Kidney (tissue), 14 donors: Measurements from ENCODE around the gene FLRT2. TPM values are rescaled to one million over a fixed set of nuclear protein-coding genes. Genes with fewer than 3 reads are reported as not detected.
A peak's percentile ranks its signal among the peaks of the same experiment; 100 is the strongest.

Source experiments
- DNase-seq, 5 donors: peaks; one replicate each; pipeline ENCODE4 v3.0.0-alpha.2; 2013 to 2020
- FAIRE-seq: peaks from 2 replicates; lab custom pipeline; 2012; peaks lifted over from hg19 to GRCh38; lab: Jason Lieb, UNC
- H3K27ac ChIP-seq, 2 donors: one replicate each; pipeline ENCODE4 v1.7.0; 2013; ENCODE audit warnings: low read depth in 2 of 2, low read length in 2 of 2, inconsistent platforms in 1 of 2
- H3K27me3 ChIP-seq: one replicate; pipeline ENCODE4 v1.7.1; 2013; ENCODE audit warnings: low read length, inconsistent platforms; ENCODE audit not compliant: control insufficient read depth, insufficient read depth
- H3K36me3 ChIP-seq, 3 donors: one replicate each; pipeline versions ENCODE4 v1.7.0 to v1.7.1; 2013; ENCODE audit warnings: low read length in 3 of 3, control low read depth in 1 of 3, inconsistent platforms in 1 of 3; ENCODE audit not compliant: insufficient read depth in 3 of 3, control insufficient read depth in 2 of 3
- H3K4me1 ChIP-seq, 3 donors: one replicate each; pipeline versions ENCODE4 v1.7.0 to v1.7.1; 2013; ENCODE audit warnings: low read length in 3 of 3, inconsistent platforms in 1 of 3, low read depth in 1 of 3; ENCODE audit not compliant: control insufficient read depth in 2 of 3, insufficient read depth in 2 of 3
- H3K4me3 ChIP-seq, 3 donors: one replicate each; pipeline versions ENCODE4 v1.7.0 to v1.8.1; 2013; ENCODE audit warnings: low read length in 3 of 3, control low read depth in 1 of 3, inconsistent platforms in 1 of 3
- H3K9ac ChIP-seq, 3 donors: one replicate each; pipeline versions ENCODE4 v1.7.0 to v1.7.1; 2013; ENCODE audit warnings: low read length in 3 of 3, control low read depth in 1 of 3, inconsistent platforms in 1 of 3
- H3K9me3 ChIP-seq, 3 donors: one replicate each; pipeline versions ENCODE4 v1.7.0 to v1.7.1; 2013; ENCODE audit warnings: low read length in 3 of 3, control low read depth in 1 of 3, inconsistent platforms in 1 of 3; ENCODE audit not compliant: control insufficient read depth in 2 of 3, insufficient read depth in 1 of 3
- CTCF ChIP-seq: IDR thresholded peaks from 3 replicates; pipeline ENCODE4 v1.5.1; 2012; ENCODE audit warnings: mild to moderate bottlenecking, moderate library complexity, borderline replicate concordance; ENCODE audit not compliant: insufficient read depth; ENCODE audit errors: extremely low read depth
- intact Hi-C: fragments of 100-400 bp; cut with DNase I; formaldehyde crosslinking; loops from one replicate; pipeline ENCODE4 v1.11.1; 2022
- polyA plus RNA-seq: library from polyadenylated mRNA; stranded (reverse); fragments of 350-450 nt; fragmentation: Illumina TruSeq; extraction: RNeasy Lipid Tissue Mini Kit (QIAGEN cat#74804); gene quantifications from one replicate; pipeline ENCODE4 v1.2.3, GENCODE V29; 2014; ENCODE audit warnings: low read depth, low replicate concordance; ENCODE audit not compliant: insufficient read depth
- total RNA-seq: library from RNA; stranded (reverse); fragmentation: NEBNext Ultra II Directional; extraction: Animal tissue kit (Norgen Biotek cat#: 25700); gene quantifications from one replicate; pipeline ENCODE4 v1.2.1, GENCODE V29; 2021
- donor health status: control.
- donor health status: control.
- donor health status: control.
- donor health status: control.
- donor health status: control.
- donor health status: DM: yes; HTN: yes; CAD: no.
- donor health status: Normal renal cell carcinoma (clear cell type).

Gene FLRT2
- total and polyA plus RNA-seq, 2 donors from 2014 or later: 1.2 to 16.6 TPM

- TF ChIP-seq CTCF: no peak
- DNase-seq (peak in 2 of 5 donors; percentile 19 to 34), FAIRE-seq (no peak)
- H3K4me3 ChIP-seq: no peak overlapping the region
- no peak overlapping the region for H3K27ac ChIP-seq
- H3K27me3 ChIP-seq: no peaks in the 10 kb centered on the region
- H3K9me3 ChIP-seq: no peaks in the 10 kb centered on the region
- no peak overlapping the region for H3K9ac ChIP-seq
- H3K36me3 ChIP-seq: no peaks in the 10 kb centered on the region
- intact Hi-C loops: no loop called here
- no peaks in the 10 kb centered on the region for H3K4me1 ChIP-seq
These were observed 48.4 kb downstream of the FLRT2 start for GRCh38 chr14:85578357-85578756.

- intact Hi-C loops: no loop called here
These were observed 49.0 kb downstream of the FLRT2 start for GRCh38 chr14:85578930-85579329.

GRCh38 chr14:85579942-85580341, 50.0 kb downstream of the FLRT2 start:
- no peak overlapping the region for H3K9ac ChIP-seq
- no peak for TF ChIP-seq CTCF
- no peaks in the 10 kb centered on the region for H3K9me3 ChIP-seq
- H3K4me3 ChIP-seq: no peak overlapping the region
- H3K4me1 ChIP-seq: no peaks in the 10 kb centered on the region
- FAIRE-seq: no peak
- H3K27me3 ChIP-seq: no peaks in the 10 kb centered on the region
- no peaks in the 10 kb centered on the region for H3K36me3 ChIP-seq
- intact Hi-C loops: no loop called here
- no peak overlapping the region for H3K27ac ChIP-seq
- no peak for DNase-seq

More at GRCh38 chr14:85578930-85579329, 49.0 kb downstream of the FLRT2 start:
- no peaks in the 10 kb centered on the region for H3K4me1 ChIP-seq
- H3K36me3 ChIP-seq: no peaks in the 10 kb centered on the region
- no peak for TF ChIP-seq CTCF
- H3K9ac ChIP-seq: no peak overlapping the region
- no peaks in the 10 kb centered on the region for H3K27me3 ChIP-seq
- DNase-seq (no peak), FAIRE-seq (no peak)
- H3K4me3 ChIP-seq: no peak overlapping the region
- no peak overlapping the region for H3K27ac ChIP-seq
- no peaks in the 10 kb centered on the region for H3K9me3 ChIP-seq

- H3K27me3 ChIP-seq: no peaks in the 10 kb centered on the region
- H3K9me3 ChIP-seq: no peaks in the 10 kb centered on the region
- no peaks in the 10 kb centered on the region for H3K36me3 ChIP-seq
- H3K9ac ChIP-seq: no peak overlapping the region
- H3K27ac ChIP-seq: no peak overlapping the region
- FAIRE-seq: no peak
- intact Hi-C loops: no loop called here
- no peak overlapping the region for H3K4me3 ChIP-seq
- no peak for DNase-seq
- no peaks in the 10 kb centered on the region for H3K4me1 ChIP-seq
- TF ChIP-seq CTCF: no peak
These were observed 50.7 kb downstream of the FLRT2 start for GRCh38 chr14:85580536-85581140.
